Uterus (tissue), 2 donors: Measurements from ENCODE around the gene ALOX15.

ENCODE experiments used
- CTCF ChIP-seq, 4 experiments: fragments of 200-600 bp in 2 of 4; fragments of 450-650 bp in 2 of 4; sonication (generic) in 2 of 4; IDR thresholded peaks; one replicate each; pipeline ENCODE4 v1.5.1; 2016 to 2019; ENCODE audit warnings: antibody characterized with exemption in 4 of 4, mild to moderate bottlenecking in 2 of 4, moderate library complexity in 1 of 4
- POLR2A ChIP-seq, 2 donors: fragments of 450-650 bp; IDR thresholded peaks; one replicate each; pipeline ENCODE4 v1.6.1; 2016; ENCODE audit warnings: antibody characterized with exemption in 2 of 2, mild to moderate bottlenecking in 1 of 2, moderate library complexity in 1 of 2

- no peak for TF ChIP-seq CTCF (IDR thresholded peaks at IDR 0.05)
- no peak for TF ChIP-seq POLR2A (IDR thresholded peaks at IDR 0.05)
Measured at GRCh38 chr17:4582101-4582501, 59.4 kb downstream of the ALOX15 start.
